GM23338 (cell line): ENCODE measurements around the gene CAD. TPM values are rescaled to one million over a fixed set of nuclear protein-coding genes. Genes with fewer than 3 reads are reported as not detected.

Source experiments
- ATAC-seq: fragments of 200-7000 bp; cut with Tn5 transposase; 3 replicates; pipeline ENCODE4 v1.9.1; 2020
- DNase-seq: peaks from one replicate; pipeline ENCODE4 v3.0.0-alpha.2; 2015; ENCODE audit warnings: low spot score
- H2AFZ ChIP-seq: fragments of 200-600 bp; sonication (generic); 2 replicates; pipeline ENCODE4 v1.8.0; 2016; ENCODE audit warnings: antibody characterized with exemption, mild to moderate bottlenecking, moderate library complexity
- H3F3A ChIP-seq: fragments of 200-600 bp; sonication (generic); replicated peaks from 2 replicates; pipeline ENCODE4 v1.8.0; 2017; ENCODE audit warnings: antibody characterized with exemption, mixed run types, low read depth
- H3K27ac ChIP-seq: fragments of 200-600 bp; sonication (generic); 2 replicates; pipeline ENCODE4 v1.6.1; 2016; ENCODE audit warnings: low read depth
- H3K27me3 ChIP-seq: fragments of 200-600 bp; sonication (generic); 2 replicates; pipeline ENCODE4 v1.8.0; 2016; ENCODE audit warnings: mild to moderate bottlenecking, mixed run types, moderate library complexity; ENCODE audit not compliant: insufficient read depth
- H3K36me3 ChIP-seq: fragments of 200-600 bp; sonication (generic); 2 replicates; pipeline ENCODE4 v1.8.0; 2016; ENCODE audit warnings: mild to moderate bottlenecking; ENCODE audit not compliant: insufficient read depth
- H3K4me1 ChIP-seq: fragments of 200-600 bp; sonication (generic); 2 replicates; pipeline ENCODE4 v1.8.0; 2016; ENCODE audit warnings: mild to moderate bottlenecking, moderate library complexity; ENCODE audit not compliant: insufficient read depth
- H3K4me2 ChIP-seq: fragments of 200-600 bp; sonication (generic); 2 replicates; pipeline ENCODE4 v1.7.1; 2017; ENCODE audit warnings: mixed run types
- H3K4me3 ChIP-seq: fragments of 200-600 bp; sonication (generic); 2 replicates; pipeline ENCODE4 v1.6.1; 2016; ENCODE audit warnings: mixed run types
- H3K79me2 ChIP-seq: fragments of 200-600 bp; sonication (generic); replicated peaks from 2 replicates; pipeline ENCODE4 v1.8.0; 2017; ENCODE audit warnings: mild to moderate bottlenecking; ENCODE audit not compliant: insufficient read depth
- H3K9me2 ChIP-seq: fragments of 200-600 bp; sonication (generic); 2 replicates; pipeline ENCODE4 v1.8.0; 2017; ENCODE audit not compliant: insufficient read depth
- H4K20me1 ChIP-seq: fragments of 200-600 bp; sonication (generic); replicated peaks from 2 replicates; pipeline ENCODE4 v1.8.0; 2017; ENCODE audit warnings: mild to moderate bottlenecking; ENCODE audit not compliant: insufficient read depth
- H3K27ac Mint-ChIP-seq: 2 replicates; pipeline ENCODE4 v1.8.0; 2020; ENCODE audit warnings: inconsistent platforms, mild to moderate bottlenecking, moderate library complexity, mixed read lengths
- H3K27me3 Mint-ChIP-seq: 3 replicates; pipeline ENCODE4 v1.8.0; 2022; ENCODE audit warnings: low read depth, mild to moderate bottlenecking, moderate library complexity, mixed read lengths, inconsistent platforms; ENCODE audit not compliant: insufficient read depth, poor library complexity
- H3K36me3 Mint-ChIP-seq: 3 replicates; pipeline ENCODE4 v1.8.0; 2021; ENCODE audit warnings: low read depth, mild to moderate bottlenecking, inconsistent platforms, moderate library complexity, mixed read lengths
- H3K4me1 Mint-ChIP-seq: 3 replicates; pipeline ENCODE4 v1.8.0; 2020; ENCODE audit warnings: mild to moderate bottlenecking, inconsistent platforms, mixed read lengths
- H3K4me3 Mint-ChIP-seq: 3 replicates; pipeline ENCODE4 v1.8.0; 2021; ENCODE audit warnings: moderate library complexity, mild to moderate bottlenecking, inconsistent platforms, mixed read lengths
- H3K9me3 Mint-ChIP-seq: 3 replicates; pipeline ENCODE4 v1.8.0; 2020; ENCODE audit warnings: moderate library complexity, mild to moderate bottlenecking, inconsistent platforms, mixed read lengths
- CREB1 ChIP-seq: fragments of 250-450 bp; sonication (Bioruptor Pico); IDR thresholded peaks from 2 replicates; pipeline ENCODE4 v1.5.0; 2020; ENCODE audit warnings: low read depth, mild to moderate bottlenecking, moderate library complexity
- EZH2 ChIP-seq: fragments of 200-600 bp; sonication (generic); IDR thresholded peaks from one replicate; pipeline ENCODE4 v1.8.0; 2017; ENCODE audit warnings: antibody characterized with exemption, mild to moderate bottlenecking, low read depth; ENCODE audit not compliant: unreplicated experiment
- EZH2phosphoT487 ChIP-seq: fragments of 200-600 bp; sonication (generic); IDR thresholded peaks from one replicate; pipeline ENCODE4 v1.8.1; 2018; ENCODE audit warnings: antibody characterized with exemption; ENCODE audit not compliant: unreplicated experiment
- JUNB ChIP-seq: IDR thresholded peaks from one replicate; pipeline ENCODE4 v1.6.1; 2016; ENCODE audit warnings: antibody characterized with exemption; ENCODE audit not compliant: unreplicated experiment
- NANOG ChIP-seq: IDR thresholded peaks from 2 replicates; pipeline ENCODE4 v1.6.1; 2016; ENCODE audit warnings: antibody characterized with exemption, borderline replicate concordance
- POLR2AphosphoS5 ChIP-seq: IDR thresholded peaks from 2 replicates; pipeline ENCODE4 v1.6.1; 2016; ENCODE audit warnings: antibody characterized with exemption, low read depth
- ZNF114 ChIP-seq: fragments of 250-450 bp; sonication (Bioruptor Pico); IDR thresholded peaks from 2 replicates; pipeline ENCODE4 v1.5.0; 2020; ENCODE audit warnings: mild to moderate bottlenecking, moderate library complexity
- polyA plus RNA-seq: library from polyadenylated mRNA; unstranded; fragments of >200 nt; fragmentation: Nextera tagmentation; extraction: Ambion mirVana; gene quantifications from 2 replicates; pipeline ENCODE4 v1.2.1, GENCODE V29; 2016
- total RNA-seq: library from RNA; depleted of rRNA; stranded (reverse); fragments of >200 nt; shearing (Covaris generic); gene quantifications from 2 replicates; pipeline ENCODE4 v1.2.3, GENCODE V29; 2014
- TF ChIP-seq, protein P1 (sequence below), 2 experiments: fragments of 200-600 bp in 1 of 2; sonication (generic) in 1 of 2; conservative IDR thresholded peaks; 2 replicates each; pipeline versions ENCODE4 v1.5.1 to v1.6.1; 2016 to 2017; ENCODE audit warnings: antibody characterized with exemption in 2 of 2, low read depth in 2 of 2, mild to moderate bottlenecking in 2 of 2, moderate library complexity in 1 of 2
- TF ChIP-seq, protein P2 (sequence below): IDR thresholded peaks from one replicate; pipeline ENCODE4 v1.6.1; 2018; ENCODE audit warnings: antibody characterized with exemption; ENCODE audit not compliant: unreplicated experiment

The CAD gene
- total and polyA plus RNA-seq, 2 experiments from 2014 or later, result 38.1 to 147 TPM

DNA sequence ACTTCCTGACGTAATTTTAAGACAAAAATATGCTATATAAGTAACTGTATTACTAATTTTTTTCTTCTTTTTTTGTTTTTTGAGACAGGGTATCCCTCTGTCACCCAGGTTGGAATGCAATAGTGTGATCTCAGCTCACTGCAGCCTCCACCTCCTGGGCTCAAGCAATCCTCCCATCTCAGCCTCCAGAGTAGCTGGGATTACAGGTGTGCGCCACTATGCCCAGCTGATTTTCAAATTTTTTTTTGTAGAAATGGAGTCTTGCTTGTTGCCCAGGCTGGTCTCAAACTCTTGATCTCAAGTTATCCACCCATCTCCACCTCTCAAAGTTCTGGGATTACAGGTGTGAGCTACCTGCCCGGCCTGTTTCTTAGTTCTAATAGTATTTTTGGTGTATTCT, 38.7 kb upstream of the CAD start:
- Histone ChIP-seq H2AFZ (no peak overlapping the region), H3K79me2 (no peaks in the 10 kb centered on the region), H3K9me2 (no peaks in the 10 kb centered on the region), H3F3A (no peaks in the 10 kb centered on the region), H3K27ac (no peak overlapping the region), H3K4me1 (no peaks in the 10 kb centered on the region), H3K4me3 (no peak overlapping the region), H4K20me1 (no peaks in the 10 kb centered on the region), H3K4me2 (no peak overlapping the region), H3K27me3 (no peaks in the 10 kb centered on the region), H3K36me3 (no peaks in the 10 kb centered on the region)
- H3K27ac Mint-ChIP-seq, result no peak overlapping the region
- H3K4me1 Mint-ChIP-seq, result peaks cover 3% of the 10 kb centered on the region; the same call in 1 of the 3 replicates
- ATAC-seq (no peak), DNase-seq (no peak)
- TF ChIP-seq EZH2phosphoT487, result no peak
- TF ChIP-seq, protein P1, sequence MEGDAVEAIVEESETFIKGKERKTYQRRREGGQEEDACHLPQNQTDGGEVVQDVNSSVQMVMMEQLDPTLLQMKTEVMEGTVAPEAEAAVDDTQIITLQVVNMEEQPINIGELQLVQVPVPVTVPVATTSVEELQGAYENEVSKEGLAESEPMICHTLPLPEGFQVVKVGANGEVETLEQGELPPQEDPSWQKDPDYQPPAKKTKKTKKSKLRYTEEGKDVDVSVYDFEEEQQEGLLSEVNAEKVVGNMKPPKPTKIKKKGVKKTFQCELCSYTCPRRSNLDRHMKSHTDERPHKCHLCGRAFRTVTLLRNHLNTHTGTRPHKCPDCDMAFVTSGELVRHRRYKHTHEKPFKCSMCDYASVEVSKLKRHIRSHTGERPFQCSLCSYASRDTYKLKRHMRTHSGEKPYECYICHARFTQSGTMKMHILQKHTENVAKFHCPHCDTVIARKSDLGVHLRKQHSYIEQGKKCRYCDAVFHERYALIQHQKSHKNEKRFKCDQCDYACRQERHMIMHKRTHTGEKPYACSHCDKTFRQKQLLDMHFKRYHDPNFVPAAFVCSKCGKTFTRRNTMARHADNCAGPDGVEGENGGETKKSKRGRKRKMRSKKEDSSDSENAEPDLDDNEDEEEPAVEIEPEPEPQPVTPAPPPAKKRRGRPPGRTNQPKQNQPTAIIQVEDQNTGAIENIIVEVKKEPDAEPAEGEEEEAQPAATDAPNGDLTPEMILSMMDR (conservative IDR thresholded peaks at IDR 0.05; ENCODE audit: low read depth in 2 of 2), result no peak
- no peak for TF ChIP-seq ZNF114
- TF ChIP-seq, protein P2, sequence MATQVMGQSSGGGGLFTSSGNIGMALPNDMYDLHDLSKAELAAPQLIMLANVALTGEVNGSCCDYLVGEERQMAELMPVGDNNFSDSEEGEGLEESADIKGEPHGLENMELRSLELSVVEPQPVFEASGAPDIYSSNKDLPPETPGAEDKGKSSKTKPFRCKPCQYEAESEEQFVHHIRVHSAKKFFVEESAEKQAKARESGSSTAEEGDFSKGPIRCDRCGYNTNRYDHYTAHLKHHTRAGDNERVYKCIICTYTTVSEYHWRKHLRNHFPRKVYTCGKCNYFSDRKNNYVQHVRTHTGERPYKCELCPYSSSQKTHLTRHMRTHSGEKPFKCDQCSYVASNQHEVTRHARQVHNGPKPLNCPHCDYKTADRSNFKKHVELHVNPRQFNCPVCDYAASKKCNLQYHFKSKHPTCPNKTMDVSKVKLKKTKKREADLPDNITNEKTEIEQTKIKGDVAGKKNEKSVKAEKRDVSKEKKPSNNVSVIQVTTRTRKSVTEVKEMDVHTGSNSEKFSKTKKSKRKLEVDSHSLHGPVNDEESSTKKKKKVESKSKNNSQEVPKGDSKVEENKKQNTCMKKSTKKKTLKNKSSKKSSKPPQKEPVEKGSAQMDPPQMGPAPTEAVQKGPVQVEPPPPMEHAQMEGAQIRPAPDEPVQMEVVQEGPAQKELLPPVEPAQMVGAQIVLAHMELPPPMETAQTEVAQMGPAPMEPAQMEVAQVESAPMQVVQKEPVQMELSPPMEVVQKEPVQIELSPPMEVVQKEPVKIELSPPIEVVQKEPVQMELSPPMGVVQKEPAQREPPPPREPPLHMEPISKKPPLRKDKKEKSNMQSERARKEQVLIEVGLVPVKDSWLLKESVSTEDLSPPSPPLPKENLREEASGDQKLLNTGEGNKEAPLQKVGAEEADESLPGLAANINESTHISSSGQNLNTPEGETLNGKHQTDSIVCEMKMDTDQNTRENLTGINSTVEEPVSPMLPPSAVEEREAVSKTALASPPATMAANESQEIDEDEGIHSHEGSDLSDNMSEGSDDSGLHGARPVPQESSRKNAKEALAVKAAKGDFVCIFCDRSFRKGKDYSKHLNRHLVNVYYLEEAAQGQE, result no peak
- TF ChIP-seq CREB1, result no peak
- no peak for TF ChIP-seq POLR2AphosphoS5
- no peak for TF ChIP-seq JUNB
- no peaks in the 10 kb centered on the region for H3K27me3 Mint-ChIP-seq
- no peaks in the 10 kb centered on the region for H3K9me3 Mint-ChIP-seq
- no peak overlapping the region for H3K4me3 Mint-ChIP-seq
- no peaks in the 10 kb centered on the region for H3K36me3 Mint-ChIP-seq

DNA sequence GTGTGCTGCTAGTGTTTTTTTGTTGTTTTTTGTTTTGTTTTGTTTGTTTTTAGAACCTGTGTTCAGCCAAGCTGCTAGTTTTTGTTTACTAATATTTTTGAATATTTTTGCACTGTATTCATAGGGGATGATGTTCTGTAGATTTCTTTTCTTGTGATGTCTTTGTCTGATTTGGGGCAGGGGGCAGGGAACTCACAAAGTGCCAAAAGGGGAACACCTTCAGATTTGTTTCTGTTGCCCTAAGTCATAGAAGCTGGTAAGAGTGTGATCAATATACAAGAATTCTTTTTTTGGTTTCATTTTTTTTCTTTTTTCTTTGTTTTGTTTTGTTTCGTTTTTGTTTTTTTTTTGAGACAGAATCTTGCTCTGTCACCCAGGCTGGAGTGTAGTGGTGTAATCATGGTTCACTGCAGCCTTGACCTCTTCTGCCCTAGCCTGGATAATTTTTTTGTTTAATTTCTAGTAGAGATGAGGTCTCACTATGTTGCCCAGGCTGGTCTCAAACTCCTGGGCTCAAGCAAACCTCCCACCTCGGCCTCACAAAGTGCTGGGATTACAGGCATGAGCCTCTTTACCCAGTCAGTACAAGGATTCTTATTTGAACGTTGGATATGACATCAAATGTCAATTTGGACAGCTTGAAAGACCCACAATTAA, 37.7 kb upstream of the CAD start:
- TF ChIP-seq NANOG (no peak), CREB1 (no peak), EZH2 (no peak), EZH2phosphoT487 (no peak)
- TF ChIP-seq, protein P2, result no peak
- H3K27ac ChIP-seq, result no peak overlapping the region
- H2AFZ ChIP-seq, result no peak overlapping the region
- no peaks in the 10 kb centered on the region for H3K4me1 ChIP-seq
- H3K4me1 Mint-ChIP-seq, result peaks cover 3% of the 10 kb centered on the region; the same call in 1 of the 3 replicates
- H3K79me2 ChIP-seq, result no peaks in the 10 kb centered on the region
- no peaks in the 10 kb centered on the region for H3K9me3 Mint-ChIP-seq
- H3F3A ChIP-seq, result no peaks in the 10 kb centered on the region
- H3K36me3 Mint-ChIP-seq, result no peaks in the 10 kb centered on the region
- H3K27me3 Mint-ChIP-seq, result no peaks in the 10 kb centered on the region
- H3K4me2 ChIP-seq, result no peak overlapping the region
- ATAC-seq (no peak), DNase-seq (no peak)
- H3K9me2 ChIP-seq, result no peaks in the 10 kb centered on the region
- H3K27me3 ChIP-seq, result no peaks in the 10 kb centered on the region
- H3K27ac Mint-ChIP-seq, result no peak overlapping the region
- H3K36me3 ChIP-seq, result no peaks in the 10 kb centered on the region
- H3K4me3 Mint-ChIP-seq, result no peak overlapping the region
- no peaks in the 10 kb centered on the region for H4K20me1 ChIP-seq
- no peak overlapping the region for H3K4me3 ChIP-seq
